Naive B cell (primary cell): ENCODE data around the gene BTBD9. TPM values are rescaled to one million over a fixed set of nuclear protein-coding genes. Genes with fewer than 3 reads are reported as not detected.

Experiments
- ATAC-seq, 2 donors: fragments of 150-1000 bp; cut with Tn5 transposase; 2 replicates each; pipeline ENCODE4 v1.10.0; 2021; ENCODE audit warnings: low read depth in 2 of 2, mild to moderate bottlenecking in 2 of 2, moderate library complexity in 2 of 2
- DNase-seq: peaks from one replicate; pipeline ENCODE4 v3.0.0; 2022
- H3K27ac Mint-ChIP-seq, 6 donors: one replicate each; pipeline ENCODE4 v1.8.0; 2020 to 2022; ENCODE audit warnings: mild to moderate bottlenecking in 6 of 6, mixed read lengths in 6 of 6, moderate library complexity in 5 of 6, inconsistent platforms in 2 of 6
- H3K27me3 Mint-ChIP-seq, 3 donors: one replicate each; pipeline ENCODE4 v1.8.0; 2021 to 2022; ENCODE audit warnings: mixed read lengths in 3 of 3, mild to moderate bottlenecking in 1 of 3
- H3K36me3 Mint-ChIP-seq, 2 donors: one replicate each; pipeline ENCODE4 v1.8.0; 2020 to 2022; ENCODE audit warnings: mixed read lengths in 2 of 2, inconsistent platforms in 1 of 2, mild to moderate bottlenecking in 1 of 2
- H3K4me1 Mint-ChIP-seq, 3 donors: one replicate each; pipeline ENCODE4 v1.8.0; 2020 to 2022; ENCODE audit warnings: mixed read lengths in 3 of 3, inconsistent platforms in 1 of 3, mild to moderate bottlenecking in 1 of 3, moderate library complexity in 1 of 3
- H3K4me3 Mint-ChIP-seq, 8 donors: one replicate each; pipeline ENCODE4 v1.8.0; 2020 to 2022; ENCODE audit warnings: mild to moderate bottlenecking in 8 of 8, mixed read lengths in 8 of 8, moderate library complexity in 8 of 8, inconsistent platforms in 2 of 8
- H3K9me3 Mint-ChIP-seq, 7 donors: one replicate each; pipeline ENCODE4 v1.8.0; 2020 to 2022; ENCODE audit warnings: mixed read lengths in 7 of 7, mild to moderate bottlenecking in 5 of 7, inconsistent platforms in 2 of 7, moderate library complexity in 1 of 7
- polyA plus RNA-seq, 6 donors: library from polyadenylated mRNA; unstranded; fragments of 300-500 nt; fragmentation: Illumina TruSeq; gene quantifications; one replicate each; pipeline ENCODE4 v1.2.3, GENCODE V29; 2021; ENCODE audit warnings: low read depth in 6 of 6

The BTBD9 gene
- polyA plus RNA-seq, 6 donors from 2014 or later: 3.5 to 29.1 (median 20.2) TPM

DNA sequence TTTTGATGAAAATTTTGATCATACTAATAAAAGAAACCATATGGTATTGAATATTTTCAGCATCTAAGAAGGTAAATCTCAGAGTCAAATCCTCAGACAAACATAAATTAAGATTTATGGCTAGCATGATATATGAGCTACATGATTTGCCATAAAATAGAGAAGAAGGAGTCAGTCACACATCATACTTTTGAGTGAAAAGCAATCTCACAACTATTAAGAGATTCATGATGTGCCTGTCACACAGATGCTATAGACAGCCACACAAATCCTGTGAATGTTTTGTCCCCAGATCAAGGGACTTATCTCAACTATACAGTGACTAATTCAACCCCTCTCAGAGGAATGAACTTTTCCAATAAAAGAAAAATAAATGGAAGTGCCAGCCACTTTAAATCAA is 85.7 kb downstream of the BTBD9 start:
- H3K36me3 Mint-ChIP-seq: peaks cover 0 to 5% of the 10 kb centered on the region in 2 donors
- H3K27me3 Mint-ChIP-seq: no peaks in the 10 kb centered on the region
- DNase-seq (no peak), ATAC-seq (no peak)
- peaks cover 0 to 13% (median 3%) of the 10 kb centered on the region in 7 donors for H3K9me3 Mint-ChIP-seq
- peaks cover 0 to 4% (median 0%) of the 10 kb centered on the region in 3 donors for H3K4me1 Mint-ChIP-seq
- H3K27ac Mint-ChIP-seq: no peak overlapping the region
- H3K4me3 Mint-ChIP-seq: no peak overlapping the region

DNA sequence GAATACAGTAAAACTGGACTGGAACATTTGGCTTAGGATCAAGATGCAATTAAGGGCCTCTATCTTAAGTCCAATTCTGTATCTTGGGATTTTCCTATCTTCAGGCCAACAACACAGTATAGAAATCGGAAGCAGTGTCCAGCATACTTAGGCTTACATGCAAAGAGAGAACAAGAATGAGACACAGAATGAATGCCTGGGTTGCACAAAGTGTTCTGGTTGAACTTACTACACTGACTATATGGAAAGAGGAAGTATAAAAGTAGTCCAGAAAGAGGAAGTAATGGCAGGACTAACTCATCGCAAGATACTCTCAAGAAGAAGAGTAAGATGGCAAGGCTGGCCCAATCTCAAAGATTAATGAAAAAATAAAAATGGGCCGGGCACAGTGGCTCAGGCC is 87.6 kb downstream of the BTBD9 start:
- DNase-seq: peak; percentile 62
- H3K4me1 Mint-ChIP-seq: peaks cover 0 to 4% (median 4%) of the 10 kb centered on the region in 3 donors

DNA sequence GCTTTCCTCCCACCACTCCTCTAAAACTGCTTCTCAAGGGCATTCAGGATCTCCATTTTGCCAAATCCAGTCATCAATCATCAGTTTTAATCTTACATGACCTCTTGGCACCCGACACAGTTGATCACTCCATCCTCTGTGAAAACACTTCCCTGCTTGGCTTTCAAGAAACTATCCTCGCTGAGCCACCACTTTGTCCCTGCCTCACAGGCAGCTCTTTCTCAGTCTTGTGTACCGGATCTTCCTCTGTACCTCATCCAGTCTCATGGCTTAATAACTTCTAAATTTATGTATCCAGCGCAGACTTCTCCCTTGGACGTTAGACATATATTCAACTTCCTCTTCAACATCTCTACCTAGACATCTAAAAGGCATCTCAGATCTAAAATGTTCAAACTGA is 89.9 kb downstream of the BTBD9 start:
- no peak overlapping the region for H3K4me3 Mint-ChIP-seq
- peaks cover 0 to 4% (median 4%) of the 10 kb centered on the region in 3 donors for H3K4me1 Mint-ChIP-seq
- H3K27me3 Mint-ChIP-seq: no peaks in the 10 kb centered on the region

More for the DNA sequence above, 87.6 kb downstream of the BTBD9 start:
- peaks cover 5 to 8% of the 10 kb centered on the region in 2 donors for H3K36me3 Mint-ChIP-seq
- H3K9me3 Mint-ChIP-seq: peaks cover 0 to 13% (median 3%) of the 10 kb centered on the region in 7 donors
- ATAC-seq: peak; percentile 100
- H3K4me3 Mint-ChIP-seq: no peak overlapping the region
- no peaks in the 10 kb centered on the region for H3K27me3 Mint-ChIP-seq
- no peak overlapping the region for H3K27ac Mint-ChIP-seq

DNA sequence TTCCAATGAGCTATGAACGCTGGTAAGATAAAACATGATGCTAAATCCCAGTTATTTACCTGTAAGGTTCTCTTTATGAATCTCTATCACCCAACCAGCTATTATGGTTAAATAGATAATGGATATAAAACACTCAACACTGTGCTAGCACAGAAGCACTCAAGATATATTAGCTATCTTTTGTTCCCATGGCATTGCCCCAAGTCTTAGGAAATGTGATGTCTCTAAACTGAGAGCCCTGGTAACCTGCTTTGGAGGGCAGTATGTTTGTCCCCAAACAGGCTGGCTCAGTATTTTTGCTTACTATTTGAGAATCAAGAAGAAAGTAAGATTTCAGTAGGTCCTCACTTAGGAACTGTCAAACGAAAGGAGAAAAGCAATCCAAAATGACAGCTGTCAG is 90.5 kb downstream of the BTBD9 start:
- peaks cover 8 to 15% of the 10 kb centered on the region in 2 donors for H3K36me3 Mint-ChIP-seq
- no peak for DNase-seq
- H3K9me3 Mint-ChIP-seq: peaks cover 0 to 12% (median 2%) of the 10 kb centered on the region in 7 donors
- no peaks in the 10 kb centered on the region for H3K27me3 Mint-ChIP-seq
- no peak overlapping the region for H3K27ac Mint-ChIP-seq
- H3K4me3 Mint-ChIP-seq: no peak overlapping the region
- H3K4me1 Mint-ChIP-seq: peaks cover 0 to 7% (median 4%) of the 10 kb centered on the region in 3 donors
- no peak for ATAC-seq

More for the DNA sequence above, 89.9 kb downstream of the BTBD9 start:
- Mint-ChIP-seq H3K36me3 (peaks cover 5 to 10% of the 10 kb centered on the region in 2 donors), H3K27ac (no peak overlapping the region), H3K9me3 (peaks cover 0 to 13% (median 2%) of the 10 kb centered on the region in 7 donors)
- no peak for ATAC-seq
- DNase-seq: no peak

DNA sequence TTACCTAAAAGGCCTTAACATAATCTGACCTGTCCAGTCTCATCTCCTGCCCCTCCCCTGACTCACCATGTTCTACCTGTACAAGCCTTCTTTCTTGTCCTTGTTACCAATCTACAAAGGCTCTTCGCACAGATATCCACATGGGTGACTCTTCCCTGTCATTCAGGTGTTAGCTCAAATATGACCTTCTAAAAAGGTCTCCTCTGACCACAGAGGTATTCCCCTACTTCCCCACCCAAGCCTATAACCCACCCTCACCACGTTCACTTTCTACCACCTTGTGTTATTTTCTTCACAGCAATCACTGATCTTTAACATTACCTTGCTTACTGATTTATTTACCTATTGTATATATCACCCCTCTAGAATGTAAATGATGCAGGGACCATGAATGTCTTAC is 96.7 kb downstream of the BTBD9 start:
- DNase-seq (no peak), ATAC-seq (peak in 1 of 2 donors; percentile 30)
- Mint-ChIP-seq H3K36me3 (peaks cover 16 to 18% of the 10 kb centered on the region in 2 donors), H3K27ac (no peak overlapping the region), H3K27me3 (no peaks in the 10 kb centered on the region), H3K4me3 (no peak overlapping the region), H3K4me1 (peaks cover 0 to 4% (median 3%) of the 10 kb centered on the region in 3 donors), H3K9me3 (no peaks in the 10 kb centered on the region)

DNA sequence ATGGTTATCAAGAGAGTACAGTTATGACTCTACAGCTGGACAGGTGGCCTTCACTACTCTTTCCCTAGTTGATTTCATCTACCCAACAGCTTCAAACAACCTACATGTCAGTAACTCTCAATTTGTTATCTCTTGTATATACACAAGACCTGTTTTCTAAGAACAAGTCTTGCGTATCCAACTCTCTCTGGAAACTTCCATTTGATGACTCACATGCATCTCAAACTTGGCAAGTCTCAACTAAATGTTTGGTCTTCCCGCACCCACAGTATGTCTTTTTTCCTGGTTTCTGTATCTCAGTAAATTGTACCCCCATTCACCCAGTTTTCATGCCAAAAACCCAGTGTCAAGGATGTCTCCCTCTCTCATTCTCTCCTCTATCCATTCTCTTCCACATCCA is 97.7 kb downstream of the BTBD9 start:
- Mint-ChIP-seq H3K4me1 (peaks cover 0 to 3% (median 0%) of the 10 kb centered on the region in 3 donors), H3K27ac (no peak overlapping the region), H3K4me3 (no peak overlapping the region), H3K9me3 (no peaks in the 10 kb centered on the region), H3K36me3 (peaks cover 9 to 12% of the 10 kb centered on the region in 2 donors), H3K27me3 (no peaks in the 10 kb centered on the region)
- ATAC-seq: no peak
- DNase-seq: no peak

DNA sequence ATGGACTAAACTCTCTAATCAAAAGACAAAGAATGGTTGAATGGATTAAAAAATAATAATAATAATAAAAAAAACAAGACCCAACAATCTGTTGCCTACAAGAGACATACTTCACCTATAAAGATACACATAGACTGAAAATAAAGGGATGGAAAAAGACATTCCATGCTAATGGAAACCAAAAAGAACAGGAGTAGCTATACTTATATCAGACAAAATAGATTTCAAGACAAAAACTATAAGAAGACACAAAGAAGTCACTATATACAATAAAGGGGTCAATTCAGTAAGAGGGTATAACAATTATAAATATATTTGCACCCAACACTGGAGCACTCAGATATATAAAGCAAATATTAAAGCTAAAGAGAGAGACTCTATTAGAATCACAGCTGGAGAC is 106.7 kb downstream of the BTBD9 start:
- H3K27me3 Mint-ChIP-seq: no peaks in the 10 kb centered on the region

DNA sequence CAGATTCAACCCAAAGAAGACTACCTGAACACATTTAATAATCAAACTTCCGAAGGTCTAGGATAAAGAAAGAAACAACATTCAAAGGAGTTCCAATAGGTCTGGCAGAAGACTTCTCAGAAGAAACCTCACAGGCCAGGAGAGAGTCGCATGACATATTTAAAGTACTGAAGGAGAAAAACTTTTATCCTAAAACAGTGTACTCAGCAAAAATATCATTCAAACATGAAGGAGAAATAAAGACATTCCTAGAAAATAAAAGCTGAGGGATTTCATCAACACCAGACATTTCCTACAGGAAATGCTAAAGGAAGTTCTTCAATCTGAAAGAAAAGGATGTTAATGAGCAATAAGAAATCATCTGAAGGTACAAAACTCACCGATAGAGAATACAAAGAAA is 108.6 kb downstream of the BTBD9 start:
- peak overlapping the region in 3 of 6 donors; percentile 0 to 70 (median 10) for H3K27ac Mint-ChIP-seq
- peaks cover 4 to 56% (median 35%) of the 10 kb centered on the region in 7 donors for H3K9me3 Mint-ChIP-seq

More for the DNA sequence above, 106.7 kb downstream of the BTBD9 start:
- no peak for ATAC-seq
- H3K4me3 Mint-ChIP-seq: no peak overlapping the region
- peaks cover 25 to 41% (median 36%) of the 10 kb centered on the region in 3 donors for H3K4me1 Mint-ChIP-seq
- DNase-seq: no peak
- peaks cover 29 to 30% of the 10 kb centered on the region in 2 donors for H3K36me3 Mint-ChIP-seq
- peaks cover 4 to 45% (median 19%) of the 10 kb centered on the region in 7 donors for H3K9me3 Mint-ChIP-seq
- no peak overlapping the region for H3K27ac Mint-ChIP-seq

DNA sequence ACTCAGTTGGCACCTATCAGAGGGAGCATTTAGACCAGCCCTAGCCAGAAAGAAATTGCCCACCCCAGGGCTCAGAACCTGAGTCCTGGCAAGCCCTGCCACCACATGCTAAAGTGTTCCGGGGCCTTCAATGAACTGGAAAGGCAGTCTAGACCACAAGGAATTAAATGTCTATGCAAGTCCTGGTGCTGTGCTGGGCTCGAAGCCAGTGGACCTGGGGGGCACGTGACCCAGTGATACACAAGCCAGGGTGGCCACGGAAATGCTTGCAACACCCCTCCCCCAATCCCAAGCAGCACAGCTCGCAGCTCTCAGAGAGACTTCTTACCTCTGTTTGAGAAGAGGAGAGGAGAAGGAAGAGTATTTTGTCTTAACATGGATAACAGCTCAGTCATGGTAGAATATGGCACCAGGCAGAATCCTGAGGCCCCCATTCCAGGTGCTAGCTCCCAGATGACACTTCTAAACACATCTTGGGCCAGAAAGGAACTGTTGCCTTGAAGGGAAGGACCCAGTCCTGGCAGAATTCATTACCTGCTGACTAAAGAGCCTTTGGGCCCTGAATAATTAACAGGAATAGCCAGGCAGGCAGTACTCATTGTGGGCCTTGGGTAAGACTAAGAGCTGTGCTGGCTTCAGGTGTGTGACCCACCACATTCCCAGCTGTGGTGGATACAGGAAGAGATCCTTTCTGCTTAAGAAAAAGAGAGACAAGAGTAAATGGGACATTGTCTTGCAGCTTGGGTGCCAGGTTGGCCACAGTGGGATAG is 111.3 kb downstream of the BTBD9 start:
- H3K27me3 Mint-ChIP-seq: no peaks in the 10 kb centered on the region
- no peak for ATAC-seq
- H3K36me3 Mint-ChIP-seq: peaks cover 32 to 60% of the 10 kb centered on the region in 2 donors
- H3K4me3 Mint-ChIP-seq: peak overlapping the region in 2 of 8 donors; percentile 15 to 21
- peak overlapping the region in 4 of 6 donors; percentile 9 to 59 (median 44) for H3K27ac Mint-ChIP-seq
- DNase-seq: no peak
- H3K4me1 Mint-ChIP-seq: peaks cover 26 to 29% (median 27%) of the 10 kb centered on the region in 3 donors
- peaks cover 4 to 56% (median 43%) of the 10 kb centered on the region in 7 donors for H3K9me3 Mint-ChIP-seq

More for the DNA sequence above, 108.6 kb downstream of the BTBD9 start:
- Mint-ChIP-seq H3K36me3 (peaks cover 29 to 48% of the 10 kb centered on the region in 2 donors), H3K4me3 (no peak overlapping the region), H3K4me1 (peaks cover 25 to 41% (median 36%) of the 10 kb centered on the region in 3 donors), H3K27me3 (no peaks in the 10 kb centered on the region)
- ATAC-seq (no peak), DNase-seq (no peak)

DNA sequence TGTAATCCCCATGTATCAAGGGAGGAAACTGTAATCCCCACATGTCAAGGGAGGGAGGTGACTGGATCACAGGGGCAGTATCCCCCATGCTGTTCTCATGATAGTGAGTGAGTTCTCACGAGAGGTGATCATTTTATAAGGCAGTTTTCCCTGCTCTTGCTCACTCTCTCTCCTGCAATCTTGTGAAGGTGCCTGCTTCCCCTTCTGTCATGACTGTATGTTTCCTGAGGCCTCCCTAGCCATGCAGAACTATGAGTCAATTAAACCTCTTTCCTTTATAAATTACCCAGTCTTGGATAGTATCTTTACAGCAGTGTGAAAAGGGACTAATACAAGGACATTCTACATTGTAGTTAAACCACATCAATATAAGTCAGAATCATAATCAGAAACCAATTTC is 112.4 kb downstream of the BTBD9 start:
- DNase-seq: no peak
- no peak overlapping the region for H3K27ac Mint-ChIP-seq
- no peak for ATAC-seq
- peaks cover 4 to 47% (median 37%) of the 10 kb centered on the region in 7 donors for H3K9me3 Mint-ChIP-seq
- no peaks in the 10 kb centered on the region for H3K27me3 Mint-ChIP-seq
- peaks cover 27 to 65% of the 10 kb centered on the region in 2 donors for H3K36me3 Mint-ChIP-seq
- peak overlapping the region in 1 of 8 donors; percentile 12 for H3K4me3 Mint-ChIP-seq
- H3K4me1 Mint-ChIP-seq: peaks cover 26 to 27% (median 26%) of the 10 kb centered on the region in 3 donors

DNA sequence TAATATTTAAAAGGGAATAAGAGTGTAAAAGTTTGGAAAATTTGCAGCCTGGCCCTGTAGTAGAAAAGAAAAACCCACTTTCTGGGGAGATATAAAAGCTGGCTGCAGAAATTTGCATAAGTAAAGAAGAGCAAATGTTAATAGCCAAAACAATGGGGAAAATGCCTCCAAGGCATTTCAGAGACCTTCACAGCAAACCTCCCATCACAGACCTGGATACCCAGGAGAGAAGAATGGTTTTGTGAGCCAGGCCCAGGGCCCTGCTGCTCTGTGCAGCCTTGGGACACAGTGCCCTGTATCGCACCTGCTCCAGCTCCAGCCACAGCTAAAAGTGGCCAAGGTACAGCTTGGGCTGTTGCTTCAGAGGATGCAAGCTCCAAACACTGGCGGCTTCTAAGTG is 113.8 kb downstream of the BTBD9 start:
- DNase-seq: no peak
- Mint-ChIP-seq H3K36me3 (peaks cover 26 to 61% of the 10 kb centered on the region in 2 donors), H3K27me3 (no peaks in the 10 kb centered on the region), H3K9me3 (peaks cover 4 to 39% (median 34%) of the 10 kb centered on the region in 7 donors), H3K4me3 (no peak overlapping the region), H3K27ac (no peak overlapping the region), H3K4me1 (peaks cover 23 to 25% (median 23%) of the 10 kb centered on the region in 3 donors)
- no peak for ATAC-seq

DNA sequence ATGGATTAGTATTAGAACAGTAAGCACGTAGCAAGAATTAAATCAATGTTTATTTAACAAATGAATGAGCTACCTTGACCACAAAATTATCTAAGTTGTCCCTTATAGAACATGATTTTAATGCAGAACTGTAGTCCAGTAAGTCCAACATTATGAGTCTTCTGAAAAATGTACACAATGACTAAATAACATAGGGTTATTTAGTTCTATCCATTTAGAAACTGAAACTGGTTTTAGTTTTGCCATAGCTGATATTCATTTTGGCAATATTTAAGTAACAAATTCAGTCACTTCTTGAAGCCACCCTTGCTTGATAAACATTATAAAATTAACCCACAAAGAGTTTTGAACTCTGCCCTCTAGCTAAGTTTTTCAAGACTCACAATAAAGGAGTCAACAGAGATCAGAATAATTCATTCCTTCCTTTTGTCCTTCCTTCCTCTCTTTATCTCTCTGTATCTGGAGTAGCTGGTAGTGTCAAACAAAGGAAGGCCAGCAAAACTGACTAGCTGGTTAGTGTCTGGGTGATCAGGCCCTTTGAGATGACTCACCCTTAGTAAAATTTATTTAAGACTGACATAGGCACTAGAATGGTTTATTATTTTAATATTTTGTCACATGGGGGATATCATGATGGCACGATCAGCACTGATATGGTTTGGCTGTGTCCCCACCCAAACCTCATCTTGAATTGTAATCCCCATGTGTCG is 115.1 kb downstream of the BTBD9 start:
- ATAC-seq (no peak), DNase-seq (no peak)
- Mint-ChIP-seq H3K27ac (peak overlapping the region in 1 of 6 donors; percentile 93), H3K27me3 (no peaks in the 10 kb centered on the region), H3K9me3 (peaks cover 3 to 28% (median 22%) of the 10 kb centered on the region in 7 donors), H3K4me1 (peaks cover 16 to 20% (median 16%) of the 10 kb centered on the region in 3 donors), H3K4me3 (no peak overlapping the region), H3K36me3 (peaks cover 18 to 51% of the 10 kb centered on the region in 2 donors)

DNA sequence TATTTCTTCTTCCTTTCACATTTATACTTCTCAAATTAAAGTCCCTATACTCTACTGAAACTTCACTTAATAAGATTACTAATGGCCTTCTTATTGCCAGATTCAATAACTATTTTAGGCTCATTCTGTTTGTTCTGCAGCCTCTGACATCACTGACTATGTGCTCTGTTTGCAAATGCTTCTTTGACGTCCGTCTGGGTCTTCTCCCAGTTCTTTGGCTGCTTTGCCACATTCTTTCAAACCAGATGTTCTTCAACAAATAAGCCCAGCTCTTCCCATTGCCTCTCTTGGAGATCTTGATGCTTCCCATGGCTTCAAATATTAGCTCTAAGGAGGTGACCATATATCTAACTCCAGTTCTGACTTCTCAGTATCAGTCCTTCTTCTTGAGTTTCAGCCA is 117.4 kb downstream of the BTBD9 start:
- no peak for ATAC-seq
- Mint-ChIP-seq H3K36me3 (peaks cover 13 to 33% of the 10 kb centered on the region in 2 donors), H3K27ac (no peak overlapping the region), H3K9me3 (peaks cover 0 to 18% (median 16%) of the 10 kb centered on the region in 7 donors), H3K4me3 (no peak overlapping the region), H3K4me1 (peaks cover 24 to 27% (median 26%) of the 10 kb centered on the region in 3 donors), H3K27me3 (no peaks in the 10 kb centered on the region)
- DNase-seq: no peak
